Subcutaneous adipose tissue (tissue), 4 donors: ENCODE results near the gene LGI1. TPM values are rescaled to one million over a fixed set of nuclear protein-coding genes. Genes with fewer than 3 reads are reported as not detected.

ENCODE experiments used
- CTCF ChIP-seq: fragments of 450-650 bp; IDR thresholded peaks from one replicate; pipeline ENCODE4 v1.5.1; 2016; ENCODE audit warnings: low read depth, mild to moderate bottlenecking, control low read depth, antibody characterized with exemption, moderate library complexity
- total RNA-seq, 4 donors: library from RNA; depleted of rRNA; stranded (reverse); fragments of >200 nt; gene quantifications; one replicate each; pipeline ENCODE4 v1.1.0, GENCODE V29; 2016

LGI1 gene
- total RNA-seq, 4 donors from 2014 or later, result 0.66 to 0.68 TPM; not detected in 2

- no peak for TF ChIP-seq CTCF
These were observed 19.4 kb downstream of the LGI1 start for GRCh38 chr10:93777092-93777491.

GRCh38 chr10:93784059-93784458, 26.3 kb downstream of the LGI1 start:
- TF ChIP-seq CTCF, result no peak

GRCh38 chr10:93788413-93789208, 30.9 kb downstream of the LGI1 start:
- no peak for TF ChIP-seq CTCF

GRCh38 chr10:93790439-93790838, 32.7 kb downstream of the LGI1 start:
- no peak for TF ChIP-seq CTCF

GRCh38 chr10:93796167-93796566, 38.4 kb downstream of the LGI1 start:
- no peak for TF ChIP-seq CTCF

- no peak for TF ChIP-seq CTCF
These were observed 40.1 kb downstream of the LGI1 start for GRCh38 chr10:93797825-93798224.

- no peak for TF ChIP-seq CTCF
These were observed 41.5 kb downstream of the LGI1 start for GRCh38 chr10:93799155-93799708.
